Measurements from ENCODE around the gene PTCH1.

PTCH1 gene

GRCh38 chr9:95511952-95512708 is 4.6 kb downstream of the PTCH1 start:
- no peak for DNase-seq

- DNase-seq, result no peak
These were observed 5.2 kb downstream of the PTCH1 start for GRCh38 chr9:95511616-95511931.

- DNase-seq, result peak; percentile 85
These were observed 5.8 kb downstream of the PTCH1 start for GRCh38 chr9:95510709-95511615.

GRCh38 chr9:95509851-95510708 is 6.7 kb downstream of the PTCH1 start:
- no peak for DNase-seq

GRCh38 chr9:95508968-95509850 is 7.6 kb downstream of the PTCH1 start:
- DNase-seq, result peak; percentile 89

GRCh38 chr9:95508242-95508967 is 8.4 kb downstream of the PTCH1 start:
- DNase-seq, result no peak

GRCh38 chr9:95507464-95508241 is 9.1 kb downstream of the PTCH1 start:
- peak; percentile 69 for DNase-seq

DNA sequence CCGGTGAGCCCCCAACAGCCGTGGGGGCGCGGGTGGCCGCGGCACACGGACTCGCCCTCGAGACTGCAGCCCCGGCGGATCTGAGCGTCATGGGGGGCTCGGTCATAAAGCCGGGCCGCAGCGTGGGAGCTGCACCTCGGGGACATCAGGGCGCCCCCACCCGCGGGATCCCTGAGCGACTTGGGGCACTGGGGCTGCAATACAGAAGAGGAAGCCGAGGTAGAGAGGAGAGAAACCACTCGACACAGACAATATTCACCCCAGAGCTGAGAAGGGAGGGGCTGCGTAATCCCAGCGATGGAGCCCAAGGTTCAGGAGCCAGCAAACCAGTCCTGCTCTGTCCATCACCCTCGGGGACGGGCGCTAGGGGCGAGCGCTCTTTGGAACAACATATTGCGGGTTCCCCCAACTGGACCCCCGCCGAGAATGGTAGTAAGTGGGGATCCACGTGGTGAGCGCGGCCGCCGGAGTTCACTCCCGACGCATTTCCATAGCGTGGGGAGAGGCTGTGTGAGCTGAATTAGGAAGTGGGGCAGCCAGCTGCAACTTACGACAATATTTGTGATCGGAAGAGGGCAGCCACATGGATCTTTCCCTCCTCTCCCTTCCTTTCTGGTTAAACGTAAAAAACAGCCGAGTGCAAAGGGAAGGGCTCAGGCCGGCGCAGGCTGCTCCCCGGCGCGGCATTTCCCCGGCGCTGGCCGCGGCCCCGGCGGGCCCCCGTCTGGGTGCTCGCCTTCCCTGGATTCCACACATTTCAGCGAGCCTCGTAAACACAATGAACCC is 9.9 kb downstream of the PTCH1 start:
- DNase-seq, result peak; percentile 63

- DNase-seq, result no peak
These were observed 10.4 kb downstream of the PTCH1 start for GRCh38 chr9:95506428-95506677.

DNA sequence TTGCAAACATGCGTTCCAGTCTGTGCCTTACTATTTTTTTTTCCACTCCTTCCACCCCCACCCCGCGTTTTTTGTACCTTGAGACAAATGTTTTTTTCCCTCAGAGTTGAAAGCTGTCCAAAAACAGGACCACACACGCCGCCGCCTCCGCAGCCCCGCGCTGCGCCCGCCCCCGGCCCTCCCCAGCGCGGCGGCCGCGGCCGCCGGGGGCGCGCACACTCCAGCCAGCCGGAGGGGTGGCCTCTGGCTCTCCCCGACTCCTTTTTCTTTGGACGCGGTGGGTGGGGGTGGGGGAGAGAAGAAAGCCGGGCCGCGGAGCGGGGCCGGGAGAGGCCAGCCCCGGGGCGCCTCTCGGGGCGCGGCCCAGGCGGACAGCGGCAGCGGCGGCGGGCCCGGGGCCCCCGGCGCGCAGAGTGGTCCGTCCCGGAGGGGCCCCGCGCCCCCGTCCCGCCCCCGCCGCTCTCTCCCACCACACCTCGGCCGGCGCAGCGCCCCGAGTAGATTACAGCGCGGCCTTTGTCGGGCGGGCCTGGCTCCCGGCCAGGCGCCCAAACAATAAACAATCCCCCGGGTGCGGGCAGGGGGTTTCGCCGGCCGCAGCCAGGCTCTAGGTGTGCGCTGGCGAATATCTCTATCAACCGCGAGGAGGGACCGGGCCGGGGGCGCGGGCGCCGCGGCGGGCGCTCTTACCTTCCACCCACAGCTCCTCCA is 10.9 kb downstream of the PTCH1 start:
- no peak for DNase-seq

- no peak for DNase-seq
These were observed 11.6 kb downstream of the PTCH1 start for GRCh38 chr9:95505072-95505716.

- DNase-seq, result no peak
These were observed 12.5 kb downstream of the PTCH1 start for GRCh38 chr9:95504053-95504963.

GRCh38 chr9:95503369-95503768 is 13.4 kb downstream of the PTCH1 start:
- DNase-seq, result no peak

- no peak for DNase-seq
These were observed 14.5 kb downstream of the PTCH1 start for GRCh38 chr9:95502248-95502647.

GRCh38 chr9:95499847-95500246 is 16.9 kb downstream of the PTCH1 start:
- DNase-seq, result no peak

GRCh38 chr9:95499046-95499676 is 17.6 kb downstream of the PTCH1 start:
- no peak for DNase-seq

GRCh38 chr9:95498641-95499040 is 18.1 kb downstream of the PTCH1 start:
- DNase-seq, result no peak
